GM18870 (cell line): ENCODE results near the gene SERPINB6.
A peak's percentile ranks its signal among the peaks of the same experiment; 100 is the strongest.
"Not testable (repeated sequence)": the region's sequence is repeated elsewhere in the genome, so short reads cannot be mapped to it uniquely, and the experiment has no call there.

Source experiments
- ATAC-seq: cut with Tn5 transposase; IDR thresholded peaks from one replicate; pipeline ENCODE4 v1.9.1; 2021; ENCODE audit warnings: moderate library complexity; ENCODE audit not compliant: unreplicated experiment

Gene SERPINB6

GRCh38 chr6:2999618-3000557 is 28.5 kb upstream of the SERPINB6 start, which contains the start of gene NQO2:
TSS of gene NQO2 (plus strand) at chr6:2999894. CDS start at chr6:3006553, 6,659 bp downstream.
- ATAC-seq, result no peak

- ATAC-seq, result no peak
Observed at GRCh38 chr6:2998998-2999617, 27.7 kb upstream of the SERPINB6 start.

GRCh38 chr6:2998249-2998997 is 27.1 kb upstream of the SERPINB6 start:
- ATAC-seq, result not testable (repeated sequence)

GRCh38 chr6:2993755-2994317 is 22.5 kb upstream of the SERPINB6 start:
- ATAC-seq, result no peak

- no peak for ATAC-seq
Observed at GRCh38 chr6:2992330-2992979, 21.1 kb upstream of the SERPINB6 start.

GRCh38 chr6:2990932-2991506 is 19.7 kb upstream of the SERPINB6 start:
- ATAC-seq, result no peak

GRCh38 chr6:2990248-2990931 is 19.0 kb upstream of the SERPINB6 start:
- no peak for ATAC-seq

- ATAC-seq, result peak; percentile 69
Observed at GRCh38 chr6:2989332-2990247, 18.2 kb upstream of the SERPINB6 start.

- peak; percentile 32 for ATAC-seq
Observed at GRCh38 chr6:2988426-2989331, 17.3 kb upstream of the SERPINB6 start.

- ATAC-seq, result no peak
Observed at GRCh38 chr6:2988094-2988425, 16.7 kb upstream of the SERPINB6 start.

GRCh38 chr6:2986722-2987221 is 15.4 kb upstream of the SERPINB6 start:
- ATAC-seq, result no peak

- no peak for ATAC-seq
Observed at GRCh38 chr6:2984738-2985406, 13.5 kb upstream of the SERPINB6 start.

GRCh38 chr6:2982426-2983117 is 11.2 kb upstream of the SERPINB6 start:
- no peak for ATAC-seq

- no peak for ATAC-seq
Observed at GRCh38 chr6:2980465-2980855, 9.1 kb upstream of the SERPINB6 start.

- no peak for ATAC-seq
Observed at GRCh38 chr6:2979819-2980464, 8.6 kb upstream of the SERPINB6 start.

- ATAC-seq, result no peak
Observed at GRCh38 chr6:2978923-2979322, 7.6 kb upstream of the SERPINB6 start.
